Embryonic facial prominence (tissue), 1 donor: ENCODE measurements around the gene LPP.

ENCODE experiments used
- DNase-seq: peaks from one replicate; pipeline ENCODE4 v3.0.0-alpha.2; 2016; ENCODE audit errors: extremely low spot score

Gene LPP

GRCh38 chr3:188786424-188786823 is 632.5 kb downstream of the LPP start:
- no peak for DNase-seq

- no peak for DNase-seq
Measured at GRCh38 chr3:188788621-188789081, 634.7 kb downstream of the LPP start.

- DNase-seq: no peak
Measured at GRCh38 chr3:188789251-188789650, 635.3 kb downstream of the LPP start.

GRCh38 chr3:188791311-188791710 is 637.4 kb downstream of the LPP start:
- DNase-seq: no peak

- no peak for DNase-seq
Measured at GRCh38 chr3:188792793-188793192, 638.8 kb downstream of the LPP start.

- no peak for DNase-seq
Measured at GRCh38 chr3:188796122-188796631, 642.2 kb downstream of the LPP start.

- DNase-seq: no peak
Measured at GRCh38 chr3:188797045-188797444, 643.1 kb downstream of the LPP start.

GRCh38 chr3:188798556-188799145 is 644.7 kb downstream of the LPP start:
- no peak for DNase-seq

GRCh38 chr3:188801393-188801792 is 647.4 kb downstream of the LPP start:
- no peak for DNase-seq

GRCh38 chr3:188802645-188803044 is 648.7 kb downstream of the LPP start:
- no peak for DNase-seq

GRCh38 chr3:188807006-188807405 is 653.0 kb downstream of the LPP start:
- no peak for DNase-seq

GRCh38 chr3:188812198-188812597 is 658.2 kb downstream of the LPP start:
- no peak for DNase-seq

- DNase-seq: no peak
Measured at GRCh38 chr3:188814581-188814980, 660.6 kb downstream of the LPP start.

GRCh38 chr3:188817103-188817934 is 663.4 kb downstream of the LPP start:
- peak; percentile 14 for DNase-seq

GRCh38 chr3:188817935-188818269 is 663.9 kb downstream of the LPP start:
- no peak for DNase-seq

GRCh38 chr3:188818282-188818681 is 664.3 kb downstream of the LPP start:
- no peak for DNase-seq

- DNase-seq: no peak
Measured at GRCh38 chr3:188819939-188820338, 666.0 kb downstream of the LPP start.

- no peak for DNase-seq
Measured at GRCh38 chr3:188822004-188822403, 668.0 kb downstream of the LPP start.

GRCh38 chr3:188822411-188822810 is 668.5 kb downstream of the LPP start:
- no peak for DNase-seq

- DNase-seq: no peak
Measured at GRCh38 chr3:188824566-188824965, 670.6 kb downstream of the LPP start.

- no peak for DNase-seq
Measured at GRCh38 chr3:188825901-188826300, 671.9 kb downstream of the LPP start.

GRCh38 chr3:188826574-188826973 is 672.6 kb downstream of the LPP start:
- no peak for DNase-seq

GRCh38 chr3:188827103-188827502 is 673.1 kb downstream of the LPP start:
- DNase-seq: no peak
